Stimulated activated CD4-positive, alpha-beta T cell treated with anti-CD3 and anti-CD28 coated beads, TNF-alpha, amount 100 ng/mL, for 24 hours (primary cell): ENCODE measurements around the gene PTPRN2.

Source experiments
- DNase-seq, 3 experiments: peaks; one replicate each; pipeline ENCODE4 v3.0.0-alpha.2; 2020; ENCODE audit warnings: low read depth in 3 of 3

Gene PTPRN2

DNA sequence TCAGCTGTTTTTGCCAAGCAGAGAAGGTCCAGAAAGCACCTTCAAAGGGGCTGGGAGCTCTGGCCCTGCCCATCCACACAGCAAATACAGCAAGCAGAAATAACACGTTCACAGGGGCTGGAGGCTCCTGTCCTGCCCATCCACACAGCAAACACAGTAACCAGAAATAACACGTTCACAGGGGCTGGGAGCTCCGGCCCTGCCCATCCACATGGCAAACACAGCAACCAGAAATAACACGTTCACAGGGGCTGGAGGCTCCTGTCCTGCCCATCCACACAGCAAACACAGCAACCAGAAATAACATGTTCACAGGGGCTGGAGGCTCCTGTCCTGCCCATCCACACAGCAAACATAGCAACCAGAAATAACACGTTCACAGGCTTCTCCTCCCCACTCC, 558.1 kb downstream of the PTPRN2 start:
- no peak for DNase-seq

DNA sequence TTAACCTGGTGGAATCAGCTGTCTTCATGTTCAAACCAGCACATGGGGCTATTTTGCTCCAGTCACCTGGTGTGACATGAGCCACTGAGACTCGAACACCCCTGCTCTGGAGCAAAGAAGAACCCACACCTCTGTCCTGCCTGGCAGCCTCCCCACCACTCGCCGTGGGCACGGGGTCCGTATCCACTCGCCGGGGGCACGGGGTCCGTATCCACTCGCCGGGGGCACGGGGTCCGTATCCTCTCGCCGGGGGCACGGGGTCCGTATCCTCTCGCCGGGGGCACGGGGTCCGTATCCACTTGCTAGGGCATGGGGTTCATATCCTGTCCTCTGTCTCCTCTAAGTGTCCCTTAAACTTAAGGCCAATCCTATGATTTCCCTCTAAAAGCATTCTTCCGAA, 558.7 kb downstream of the PTPRN2 start:
- no peak for DNase-seq

DNA sequence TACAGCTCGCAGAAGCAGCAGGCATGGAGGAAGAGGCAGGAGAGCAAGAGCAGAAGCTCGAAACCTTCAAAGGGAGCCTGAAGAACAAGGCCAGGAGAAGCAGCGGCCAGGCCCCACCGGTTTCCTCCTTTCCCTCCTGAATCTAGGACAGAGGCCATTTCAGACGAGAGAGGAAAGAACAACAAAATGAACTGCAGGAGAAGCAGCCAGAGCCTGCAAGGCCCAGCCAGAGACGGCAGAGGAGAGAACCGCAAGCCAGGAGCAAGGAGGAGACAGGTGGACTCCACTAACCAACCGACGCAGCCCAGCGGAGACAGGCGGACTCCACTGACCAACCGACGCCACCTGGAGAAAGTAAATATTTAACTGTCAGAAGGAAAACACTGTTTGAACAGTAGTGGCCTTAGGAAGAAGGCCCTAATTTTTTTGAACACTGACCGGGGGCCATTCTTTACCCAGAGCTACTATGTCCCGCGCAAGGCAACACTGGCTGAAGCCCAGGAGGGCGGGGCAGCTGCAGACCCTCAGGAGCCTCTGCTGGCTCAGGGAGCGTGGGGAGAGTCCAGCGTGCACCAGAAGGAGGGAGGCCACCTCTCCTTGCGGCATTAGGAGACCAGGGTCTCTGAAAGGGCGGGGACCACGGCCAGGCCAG, 559.2 kb downstream of the PTPRN2 start:
- DNase-seq, result no peak

DNA sequence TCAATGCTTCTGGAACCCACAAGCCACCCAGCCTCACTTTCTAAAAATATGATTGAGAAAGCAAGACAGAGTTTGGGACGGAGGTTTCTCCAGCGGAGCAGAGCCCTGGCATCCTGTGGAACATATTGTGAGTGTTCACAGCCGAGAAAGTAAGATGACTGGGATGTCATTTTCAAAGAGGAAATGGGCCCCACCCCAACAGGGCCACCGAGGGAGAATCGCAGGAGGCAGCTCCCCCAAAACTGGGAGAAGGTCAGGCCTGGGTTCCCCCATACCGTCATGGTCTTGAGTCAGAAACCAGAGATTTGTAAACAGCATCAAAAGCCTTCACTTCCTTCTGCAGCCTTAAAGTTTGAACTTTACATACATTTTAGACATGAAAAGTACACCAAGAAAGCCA, 560.0 kb downstream of the PTPRN2 start:
- DNase-seq, result no peak

DNA sequence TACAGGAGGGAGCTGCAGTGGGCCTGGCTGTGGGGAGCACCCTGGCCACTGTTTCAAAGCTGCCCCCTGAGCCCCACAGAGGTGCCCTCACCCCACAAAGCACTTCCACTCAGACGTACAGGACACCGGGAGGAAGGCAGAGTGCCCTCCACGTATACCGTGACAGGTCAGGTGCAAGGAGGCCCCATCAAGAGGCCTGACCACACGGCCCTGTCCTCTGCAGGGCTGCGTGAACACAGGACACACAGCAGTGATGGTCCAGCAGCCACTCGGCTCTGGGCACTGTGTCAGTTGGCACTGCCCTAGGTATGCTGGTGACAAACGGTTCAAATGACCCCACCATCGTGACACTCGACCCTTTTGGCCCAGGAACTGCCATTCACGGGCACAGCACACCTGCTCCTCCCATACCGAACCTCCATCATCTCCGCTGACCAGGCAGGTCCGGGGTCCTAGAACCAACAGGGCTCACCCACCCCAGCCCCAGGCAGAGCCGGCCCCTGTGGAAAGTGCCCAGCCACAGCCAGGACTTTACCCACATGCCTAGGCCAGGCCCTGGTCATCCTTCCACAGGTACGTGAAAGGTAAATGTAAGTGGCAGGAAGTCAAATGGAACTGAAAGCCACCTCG, 560.9 kb downstream of the PTPRN2 start:
- no peak for DNase-seq

DNA sequence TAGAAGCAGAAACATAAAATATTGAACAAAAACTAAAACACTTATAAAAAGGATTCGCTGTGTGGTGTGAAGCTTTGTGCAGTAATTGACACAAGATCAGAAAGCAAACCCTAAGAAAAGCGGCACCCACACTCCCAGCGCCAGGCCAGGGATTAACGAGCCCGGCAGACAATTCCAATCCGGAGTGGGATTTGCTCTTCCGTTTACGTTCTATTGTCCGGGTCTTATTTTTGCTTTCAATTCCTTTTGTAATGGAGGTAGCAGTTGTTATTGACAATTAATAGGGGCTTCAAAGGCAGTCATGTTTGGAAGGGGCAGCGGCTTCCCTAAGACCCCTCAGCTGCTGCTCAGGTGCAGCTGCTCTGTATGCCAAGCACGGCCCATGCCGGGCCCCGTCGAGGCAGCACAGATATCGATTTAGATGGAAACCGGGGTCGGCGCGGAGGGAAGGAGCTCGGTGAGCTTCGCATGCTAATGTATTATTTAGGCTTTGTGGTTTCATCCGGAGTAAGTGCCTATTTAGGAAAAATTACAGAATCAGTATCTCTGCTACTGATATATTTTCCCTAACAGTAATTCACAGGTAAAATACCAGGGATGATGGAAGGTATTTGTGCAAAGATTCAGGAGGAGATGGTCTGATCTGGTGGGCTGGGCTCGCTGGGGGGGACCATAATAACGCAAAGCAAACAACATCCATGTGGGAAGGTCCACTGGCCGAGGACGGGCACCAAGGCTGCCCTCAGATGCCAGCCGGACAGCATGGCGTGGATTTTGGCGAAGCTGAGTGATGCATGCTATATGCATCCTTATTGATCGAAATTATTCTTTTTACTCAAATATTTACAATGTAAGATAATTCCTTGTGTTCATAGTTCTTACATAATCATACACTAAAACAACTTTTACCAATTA, 561.7 kb downstream of the PTPRN2 start:
- no peak for DNase-seq

DNA sequence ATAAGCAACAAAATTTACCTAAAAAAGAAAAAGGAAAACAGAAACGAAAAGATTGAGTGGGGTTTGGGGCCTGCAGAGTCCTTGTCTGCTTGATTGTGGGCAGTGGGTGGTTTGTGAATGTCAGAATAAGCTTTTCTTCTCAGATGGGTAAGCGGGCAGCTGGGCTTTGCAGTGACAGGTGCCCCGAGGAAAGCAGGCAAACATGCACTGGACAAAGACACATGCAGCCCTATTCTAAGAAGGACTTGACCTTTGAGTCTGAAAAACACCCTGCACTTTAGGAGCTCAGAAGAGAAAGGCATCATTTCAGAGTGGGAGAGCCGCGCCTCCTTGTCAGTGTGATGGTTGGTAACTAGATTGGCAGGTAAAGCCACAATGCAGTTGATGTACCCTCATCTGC, 562.7 kb downstream of the PTPRN2 start:
- DNase-seq, result no peak

DNA sequence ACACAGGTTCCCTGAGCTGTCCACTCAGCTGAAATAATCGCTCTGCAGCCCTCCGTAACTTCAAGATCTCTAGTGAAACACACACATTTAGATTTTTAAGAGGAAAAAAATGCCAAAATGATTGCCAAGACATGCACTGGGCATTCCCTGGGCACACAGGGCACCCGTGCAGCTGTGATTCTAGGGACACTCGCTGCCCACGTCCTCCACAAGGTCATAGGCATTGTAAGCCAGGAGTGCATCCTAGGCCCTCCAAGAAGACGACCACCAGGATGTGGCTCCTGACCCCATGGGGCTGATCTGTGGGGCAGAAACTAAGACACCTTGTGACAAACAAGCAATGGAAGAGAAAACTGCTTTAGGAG, 563.3 kb downstream of the PTPRN2 start:
- no peak for DNase-seq

DNA sequence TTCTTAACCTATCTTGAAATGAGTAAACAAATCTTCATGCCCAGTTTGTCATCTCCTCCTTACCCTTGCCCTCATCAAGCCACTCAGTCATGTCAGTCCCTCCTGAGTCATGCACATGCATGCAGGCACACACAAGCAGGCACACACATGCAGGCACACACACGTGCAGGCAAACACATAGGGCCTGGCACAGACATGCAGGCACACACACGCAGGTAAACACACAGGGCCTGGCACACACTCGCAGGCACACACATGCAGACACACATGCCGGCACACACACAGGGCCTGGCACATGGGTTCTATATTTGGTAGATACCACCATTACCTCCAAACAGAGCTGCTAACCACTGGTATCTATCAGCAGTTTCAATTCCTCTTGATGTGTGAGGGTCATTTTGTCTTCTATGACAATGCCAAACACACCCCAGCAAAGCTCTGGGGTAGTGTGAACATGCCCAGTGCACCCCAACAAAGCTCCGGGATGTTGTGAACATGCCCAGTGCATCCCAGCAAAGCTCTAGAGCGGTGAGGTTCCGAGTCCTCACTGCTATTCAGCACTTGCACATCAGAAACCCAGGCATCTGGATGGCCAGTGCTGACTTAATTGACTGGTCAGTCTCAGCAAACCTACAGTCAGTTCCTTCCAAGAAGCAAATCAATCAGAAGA, 563.8 kb downstream of the PTPRN2 start:
- DNase-seq, result no peak

DNA sequence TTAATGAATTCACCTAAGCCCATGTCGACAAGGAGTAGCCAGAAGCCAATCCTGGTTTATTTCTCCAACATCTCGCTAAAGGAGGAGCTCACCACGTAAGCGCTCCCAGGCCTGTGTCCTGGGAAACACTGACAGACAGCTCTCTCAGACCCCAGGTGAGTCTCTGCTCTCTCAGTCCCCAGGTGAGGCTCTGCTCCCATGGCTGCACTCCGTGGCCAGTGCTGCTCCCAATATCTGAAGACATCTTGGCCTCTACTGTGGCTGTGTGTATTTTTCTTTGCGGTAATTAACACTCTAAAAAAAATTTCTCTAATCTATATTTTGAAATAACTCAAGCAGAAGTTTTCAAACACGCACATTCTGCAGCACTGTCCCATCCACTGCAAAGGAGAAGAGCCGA, 564.5 kb downstream of the PTPRN2 start:
- DNase-seq, result no peak

DNA sequence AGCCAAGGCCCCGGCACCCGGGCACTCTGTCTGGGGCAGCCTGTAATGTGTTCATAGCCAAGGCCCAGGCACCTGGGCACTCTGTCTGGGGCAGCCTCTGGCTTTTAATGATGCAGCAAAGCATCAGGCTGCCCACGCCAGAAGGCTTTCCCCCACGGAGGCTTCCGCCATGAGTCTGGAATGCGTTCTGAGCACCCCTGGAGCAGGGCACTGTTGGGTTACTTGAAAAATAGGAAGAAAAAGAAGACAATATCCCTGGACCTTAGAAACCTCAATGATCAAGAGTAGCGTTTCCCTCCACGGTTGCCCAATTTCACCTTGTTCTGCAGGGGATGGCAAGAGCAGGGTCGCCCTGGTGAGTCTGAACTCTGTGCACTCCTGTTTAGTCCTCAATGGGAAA, 565.0 kb downstream of the PTPRN2 start:
- DNase-seq, result no peak

DNA sequence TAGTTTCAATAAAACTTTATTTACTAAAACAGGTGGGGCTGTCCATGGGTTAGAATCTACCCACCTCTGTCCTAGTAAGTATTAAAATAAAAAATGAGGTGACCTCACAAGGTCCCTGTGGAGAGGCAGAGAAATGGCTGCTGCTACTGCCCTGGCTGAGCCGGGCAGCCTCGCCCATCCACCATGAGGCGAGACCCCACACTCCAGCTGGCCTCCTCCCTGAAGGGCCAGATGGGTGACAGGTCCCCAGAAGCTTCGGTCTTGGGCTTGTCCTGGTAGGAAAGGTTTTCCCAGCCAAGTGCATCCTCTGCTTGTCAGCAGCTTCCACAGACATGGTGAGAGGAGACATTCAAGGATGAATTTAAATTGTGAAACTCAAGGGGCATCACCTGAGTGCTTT, 565.8 kb downstream of the PTPRN2 start:
- DNase-seq, result no peak

DNA sequence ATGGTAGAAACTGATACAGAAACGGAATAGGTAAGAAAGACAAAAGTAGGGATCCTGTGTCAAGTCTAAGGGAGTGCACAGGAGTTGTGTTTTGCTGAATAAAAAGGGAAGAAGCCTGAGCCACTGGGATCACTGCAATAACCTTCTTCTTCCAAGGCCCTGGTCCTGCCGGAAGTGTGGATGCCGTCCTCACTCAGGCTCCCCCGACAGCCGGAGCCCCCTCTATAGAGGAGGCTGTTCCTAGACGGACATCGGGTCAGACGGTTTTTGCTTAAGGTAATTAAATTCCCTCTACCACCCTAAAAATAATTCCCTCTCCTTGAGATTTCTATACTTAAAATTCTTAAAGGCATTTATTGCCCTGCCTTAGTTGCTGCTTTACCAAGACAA, 566.9 kb downstream of the PTPRN2 start:
- DNase-seq, result no peak

DNA sequence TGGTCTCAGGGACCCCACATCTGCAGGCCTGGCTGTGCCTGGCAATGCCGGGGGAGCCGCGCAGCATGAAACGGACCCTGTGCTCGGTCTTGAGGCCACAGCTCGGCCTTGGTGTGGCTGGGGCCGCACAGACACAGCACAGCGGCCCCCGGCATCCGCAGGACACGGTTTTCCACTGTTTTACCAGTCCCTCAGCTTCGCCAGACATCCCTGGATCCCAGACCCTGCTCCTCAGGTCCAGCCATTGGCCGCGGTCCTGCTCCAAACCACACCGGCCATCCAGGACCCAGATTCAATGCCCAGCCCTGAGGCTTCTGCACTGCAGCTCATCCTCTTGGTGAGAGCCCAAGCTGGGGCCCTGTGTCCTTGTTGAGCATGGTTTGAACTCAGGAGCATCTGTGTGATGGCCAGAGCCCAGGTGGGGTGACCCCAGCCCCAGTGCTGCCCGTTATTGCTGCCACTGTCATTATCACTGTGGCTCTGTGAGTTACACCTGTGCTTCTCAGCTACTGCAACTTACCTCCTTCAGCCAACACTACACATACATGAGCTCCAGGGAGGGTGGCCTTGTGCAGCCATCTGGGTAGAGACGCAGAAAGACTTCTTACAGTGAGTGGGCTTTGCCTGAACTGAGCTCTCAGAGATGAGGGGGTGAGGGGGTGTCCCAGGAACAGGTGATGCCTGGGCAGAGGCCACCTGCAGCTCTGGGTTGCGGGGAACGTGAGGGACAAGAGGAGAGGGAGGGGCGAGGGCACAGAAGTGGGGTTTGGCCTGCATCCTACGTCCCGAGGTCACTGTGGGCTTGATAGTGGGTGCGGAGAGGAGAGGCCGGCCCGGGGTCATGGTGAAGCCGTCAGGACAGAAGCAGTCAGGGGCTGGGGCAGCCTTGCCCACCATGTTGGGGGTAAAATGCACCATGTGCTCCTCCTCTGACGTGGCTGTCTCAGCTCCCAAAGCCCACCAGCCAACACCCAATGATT, 567.6 kb downstream of the PTPRN2 start:
- DNase-seq, result no peak

DNA sequence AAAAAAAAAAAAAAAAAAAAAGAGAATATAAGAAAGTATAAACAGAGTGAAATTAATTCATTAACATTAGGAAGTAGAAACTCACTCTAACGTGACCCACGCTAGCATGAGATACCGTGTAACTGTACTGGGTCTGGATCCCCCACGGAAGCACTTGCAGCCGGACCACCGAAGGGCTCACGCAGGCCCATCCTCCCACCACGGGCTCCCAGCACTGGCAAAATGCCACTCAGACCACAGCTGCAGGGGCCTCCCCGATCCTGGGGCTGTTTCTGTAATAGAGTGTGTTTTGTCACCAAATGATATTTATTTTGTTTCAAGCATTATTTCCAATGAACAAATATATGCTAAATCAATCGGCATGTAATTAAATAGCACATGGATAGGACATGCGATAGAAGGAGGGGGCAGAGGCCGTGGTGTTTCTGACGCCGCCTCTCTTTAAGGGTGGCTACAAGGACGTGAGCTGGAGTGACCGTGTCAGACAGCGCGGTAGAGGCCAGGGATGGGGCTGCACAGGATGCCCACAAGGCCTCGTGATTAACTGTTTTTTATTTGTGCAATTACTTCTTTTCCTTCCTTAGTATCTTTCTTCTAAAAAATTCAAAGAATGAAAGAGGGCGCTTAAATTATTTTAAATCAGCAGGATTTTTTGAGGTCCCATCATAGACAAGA, 568.5 kb downstream of the PTPRN2 start:
- no peak for DNase-seq

DNA sequence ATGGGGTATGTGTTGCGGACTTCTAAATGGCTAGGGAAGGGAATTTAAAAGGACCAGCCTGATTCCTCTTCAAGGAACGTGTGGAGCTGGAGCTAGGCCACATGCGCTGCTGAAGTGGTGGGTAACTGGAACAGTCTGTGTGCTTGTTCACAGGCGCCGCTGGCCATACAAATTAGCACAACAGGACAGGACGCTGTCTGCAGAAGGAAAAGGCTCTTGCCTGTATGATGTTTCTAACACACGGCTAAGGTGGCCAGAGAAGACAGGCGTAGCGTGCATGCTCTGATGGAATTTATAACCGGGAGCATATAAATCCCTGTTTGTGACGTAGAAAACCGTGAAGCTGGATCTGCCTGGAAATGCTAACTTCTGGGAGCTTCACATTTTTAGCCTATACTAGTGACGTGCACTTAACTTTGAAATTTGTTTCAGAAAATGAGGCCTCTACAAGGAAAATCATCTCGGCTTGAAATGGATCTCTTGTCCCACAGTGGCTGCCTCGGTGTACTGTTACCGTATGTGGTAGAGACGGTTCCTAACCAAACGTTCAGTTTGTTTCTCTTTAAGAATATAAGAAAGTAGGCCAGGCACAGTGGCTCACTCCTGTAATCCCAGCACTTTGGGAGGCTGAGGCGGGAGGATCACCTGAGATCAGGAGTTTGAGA, 569.4 kb downstream of the PTPRN2 start:
- DNase-seq, result no peak

DNA sequence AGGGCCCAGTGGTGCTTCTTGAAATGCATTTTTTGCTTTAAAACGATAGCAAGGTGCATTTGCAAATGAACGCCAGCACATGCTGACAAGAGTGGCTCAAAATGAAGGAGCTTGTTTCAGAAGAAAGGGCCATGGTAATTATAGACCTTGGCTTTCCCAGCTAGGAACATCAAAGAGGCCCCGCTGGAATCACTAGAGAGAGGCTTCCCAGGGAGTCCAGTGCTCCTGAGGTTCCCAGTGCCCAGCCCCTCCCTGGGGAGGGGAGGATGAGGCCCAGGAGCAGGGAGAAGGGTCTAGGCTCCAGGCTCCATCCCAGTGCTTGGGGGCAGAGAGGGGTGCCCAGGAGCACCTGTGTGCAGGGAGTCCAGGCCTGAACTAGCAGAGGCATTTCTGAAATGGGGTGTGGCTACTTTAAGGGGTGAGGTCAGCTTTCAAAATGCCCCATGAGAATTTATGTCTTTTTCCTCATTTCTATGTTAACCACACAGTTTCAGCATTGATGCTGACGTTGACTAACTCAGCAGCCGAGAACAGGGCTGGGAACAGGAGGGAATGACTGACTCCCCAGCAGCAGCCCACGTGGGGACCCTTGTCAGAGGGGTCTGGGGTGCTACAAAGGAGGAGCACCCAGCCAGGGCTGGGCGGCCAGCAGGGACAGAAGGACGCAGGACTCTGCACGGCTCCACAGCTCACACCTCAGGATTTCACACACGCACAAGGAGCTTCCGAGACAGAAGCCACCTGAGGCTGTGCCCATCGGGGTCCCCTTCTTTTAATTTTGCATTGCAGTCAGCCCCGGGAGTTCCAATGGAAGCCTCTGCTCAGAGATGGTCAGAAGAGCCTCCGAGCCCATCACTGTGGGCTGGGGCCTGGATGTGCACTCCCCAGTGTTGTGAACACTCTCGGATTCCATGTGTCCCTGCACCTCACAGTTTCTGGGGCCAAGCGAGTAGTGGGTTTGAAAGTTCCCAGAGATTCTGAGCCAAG, 570.2 kb downstream of the PTPRN2 start:
- DNase-seq, result no peak

DNA sequence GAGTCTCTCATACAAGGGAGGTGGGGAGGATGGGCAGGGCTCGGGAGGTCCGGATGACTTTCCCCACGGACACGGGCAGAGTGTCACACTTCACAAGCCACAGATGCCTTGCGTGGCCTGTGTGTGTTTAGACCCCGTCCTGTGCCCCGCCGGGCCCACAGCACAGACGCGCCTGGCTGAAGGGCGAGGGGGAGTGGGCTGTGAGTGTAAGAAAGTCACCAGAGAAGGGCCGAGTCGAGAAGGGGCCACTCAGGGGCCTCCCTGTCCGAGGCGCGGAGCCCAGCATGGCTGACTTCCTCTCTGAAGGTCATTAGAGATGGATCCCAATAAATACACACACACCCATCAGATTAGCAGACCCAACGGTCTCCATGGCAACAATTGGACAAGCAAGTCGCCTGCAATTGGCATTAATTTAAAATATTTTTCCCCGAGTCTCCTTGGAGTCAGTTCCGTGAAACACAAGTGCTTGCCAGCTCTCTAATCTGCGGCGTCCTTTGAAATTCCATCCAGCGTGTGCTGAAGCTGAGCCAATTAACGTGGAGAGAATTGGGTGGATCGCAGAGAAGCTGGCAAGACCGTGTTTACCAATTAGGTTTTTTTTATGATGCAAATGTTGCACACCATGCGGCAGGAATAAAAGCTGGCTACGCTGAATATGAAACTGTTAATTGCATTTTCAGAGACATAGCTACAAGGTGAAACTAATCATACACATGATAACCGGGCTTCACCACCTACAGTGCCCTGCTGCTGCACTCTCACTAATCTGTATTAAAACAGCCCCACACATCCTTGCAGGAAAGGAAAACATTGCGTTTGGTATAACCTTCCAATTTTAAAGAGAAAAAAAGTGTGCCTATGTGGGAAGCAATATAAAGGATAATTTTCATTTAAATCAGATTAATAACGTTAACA, 571.2 kb downstream of the PTPRN2 start:
- no peak for DNase-seq
